Measurements from ENCODE around the gene THAP3.

DNA sequence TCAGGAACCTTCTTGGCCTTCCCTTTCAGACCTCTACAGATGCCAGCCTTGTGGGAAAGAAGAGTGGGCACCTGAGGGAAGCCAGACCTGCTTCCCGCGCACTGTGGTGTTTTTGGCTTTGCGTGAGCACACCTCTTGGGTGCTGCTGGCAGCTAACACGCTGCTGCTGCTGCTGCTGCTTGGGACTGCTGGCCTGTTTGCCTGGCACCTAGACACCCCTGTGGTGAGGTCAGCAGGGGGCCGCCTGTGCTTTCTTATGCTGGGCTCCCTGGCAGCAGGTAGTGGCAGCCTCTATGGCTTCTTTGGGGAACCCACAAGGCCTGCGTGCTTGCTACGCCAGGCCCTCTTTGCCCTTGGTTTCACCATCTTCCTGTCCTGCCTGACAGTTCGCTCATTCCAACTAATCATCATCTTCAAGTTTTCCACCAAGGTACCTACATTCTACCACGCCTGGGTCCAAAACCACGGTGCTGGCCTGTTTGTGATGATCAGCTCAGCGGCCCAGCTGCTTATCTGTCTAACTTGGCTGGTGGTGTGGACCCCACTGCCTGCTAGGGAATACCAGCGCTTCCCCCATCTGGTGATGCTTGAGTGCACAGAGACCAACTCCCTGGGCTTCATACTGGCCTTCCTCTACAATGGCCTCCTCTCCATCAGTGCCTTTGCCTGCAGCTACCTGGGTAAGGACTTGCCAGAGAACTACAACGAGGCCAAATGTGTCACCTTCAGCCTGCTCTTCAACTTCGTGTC, 45.9 kb upstream of the THAP3 start:
- TF ChIP-seq POLR2A (IDR thresholded peaks at IDR 0.05) (no peak), CTCF (IDR thresholded peaks at IDR 0.05 in 4 of 5, conservative IDR thresholded peaks at IDR 0.05 in 1 of 5) (no peak)

Measured in gastrocnemius medialis (tissue), 4 donors.